ENCODE results near the gene DIS3L2.

DIS3L2 gene

DNA sequence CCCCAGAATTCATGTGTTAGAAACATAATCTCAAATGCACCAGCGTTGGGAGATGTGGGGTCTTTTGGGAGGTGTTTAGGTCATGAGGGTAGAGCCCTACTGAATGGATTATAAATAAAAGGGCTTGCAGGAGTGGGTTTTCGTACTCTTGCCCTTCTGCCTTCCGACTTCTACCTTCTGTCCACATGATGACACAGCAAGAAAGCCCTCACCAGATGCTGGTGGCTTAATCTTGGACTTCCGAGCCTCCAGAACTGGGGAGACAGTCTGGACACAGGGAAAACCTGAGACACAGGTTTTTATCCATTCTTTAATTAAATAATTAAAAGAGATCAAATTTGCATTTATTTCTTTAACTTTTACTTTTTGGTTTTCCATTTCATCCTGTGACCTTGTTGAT is 87.8 kb downstream of the DIS3L2 start:
- no peak for DNase-seq (ENCODE audit: extremely low read depth in 1 of 2, low read depth in 1 of 2)

DNA sequence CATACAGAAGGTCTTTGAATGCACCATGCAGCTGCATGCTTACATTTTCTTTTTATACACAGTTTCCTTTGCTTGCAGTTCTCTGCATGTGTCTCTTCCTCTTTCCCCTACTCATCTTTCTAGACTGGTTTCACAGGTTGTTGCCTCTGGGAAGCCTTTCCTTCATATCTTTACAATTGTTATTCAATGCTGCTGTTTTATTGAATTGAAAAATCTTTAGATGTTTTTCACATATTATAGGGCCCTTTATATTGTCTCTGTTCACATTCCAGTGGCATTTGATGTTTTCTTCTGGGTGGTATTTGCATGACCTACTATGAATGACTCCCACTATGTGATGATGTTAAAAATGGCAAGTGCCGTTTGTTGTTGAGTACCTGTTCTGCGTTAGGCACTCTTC is 91.1 kb downstream of the DIS3L2 start:
- DNase-seq (ENCODE audit: extremely low read depth in 1 of 2, low read depth in 1 of 2), result no peak

DNA sequence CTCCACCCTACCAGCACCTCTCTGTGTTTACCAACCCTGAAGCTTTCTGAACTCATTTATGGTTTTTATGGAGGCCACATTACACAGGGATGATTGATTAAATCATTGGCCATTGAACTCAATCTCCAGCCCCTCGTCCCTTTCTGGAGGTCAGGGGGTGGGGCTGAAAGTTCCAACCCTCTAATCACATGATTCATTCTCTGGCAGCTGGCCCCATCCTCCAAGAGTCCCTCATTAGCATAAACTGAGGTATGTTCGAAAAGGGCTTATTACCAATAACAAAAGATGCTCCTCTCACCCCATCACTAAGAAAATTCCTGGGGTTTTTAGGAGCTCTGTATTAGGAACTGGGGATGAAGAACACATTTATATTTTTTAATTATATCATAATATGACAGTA is 92.3 kb downstream of the DIS3L2 start:
- no peak for DNase-seq (ENCODE audit: extremely low read depth in 1 of 2, low read depth in 1 of 2)

DNA sequence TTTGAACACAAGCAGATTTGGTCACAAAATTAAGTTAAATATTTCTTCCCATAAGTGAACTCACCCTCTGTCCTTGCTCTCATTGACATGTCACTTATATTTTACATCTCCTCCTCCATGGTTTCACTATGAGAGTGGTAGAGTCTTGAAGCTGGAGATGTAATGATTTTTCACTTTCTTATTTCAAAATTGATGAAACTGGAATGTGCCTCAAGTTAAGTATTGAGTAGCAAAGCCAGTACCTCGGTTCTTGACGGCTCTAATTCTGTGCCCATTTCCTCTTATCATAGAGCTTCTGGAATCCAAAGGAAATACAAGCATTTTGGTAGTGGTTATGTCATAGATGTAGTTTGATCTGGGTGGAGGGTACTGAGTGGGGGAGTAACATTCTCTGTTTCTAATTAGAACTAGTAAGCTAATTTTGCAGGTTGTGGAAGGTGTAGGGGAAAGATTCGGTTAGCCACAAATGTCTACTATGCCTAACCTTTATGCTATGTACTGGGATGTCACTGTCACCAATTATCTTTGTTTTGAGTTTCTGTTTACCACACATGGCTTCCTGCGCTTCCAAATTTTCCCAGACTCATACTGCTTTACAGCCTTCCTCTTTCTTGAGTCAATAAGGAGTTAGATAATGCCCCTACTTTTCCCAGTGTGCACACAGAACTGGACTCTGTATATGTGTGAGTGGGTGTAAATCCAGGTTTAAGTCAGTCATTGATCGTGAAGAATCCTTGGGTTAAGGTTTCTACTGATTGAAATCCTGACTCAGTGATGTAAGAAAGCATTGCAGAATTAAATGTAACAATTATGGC is 96.8 kb downstream of the DIS3L2 start:
- no peak for DNase-seq (ENCODE audit: extremely low read depth in 1 of 2, low read depth in 1 of 2)

DNA sequence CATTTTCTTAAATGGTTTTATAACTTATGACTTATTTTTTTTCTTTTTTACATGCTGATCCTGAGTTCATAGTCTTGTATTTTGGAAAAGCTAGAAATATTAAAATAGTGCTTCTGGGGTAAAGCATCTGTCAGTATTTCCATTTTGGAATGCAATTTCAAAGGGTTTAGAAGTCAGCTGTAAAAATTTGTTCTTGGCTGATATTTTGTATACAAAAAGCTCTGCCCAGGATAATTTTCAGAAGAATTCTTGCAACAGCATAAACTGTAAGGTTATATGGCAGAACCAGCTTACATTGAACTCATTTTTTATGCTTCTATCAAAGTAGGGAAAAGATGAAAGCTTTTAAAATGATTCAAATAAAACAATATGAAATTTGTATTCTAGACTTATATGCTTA is 97.4 kb downstream of the DIS3L2 start:
- DNase-seq (ENCODE audit: extremely low read depth in 1 of 2, low read depth in 1 of 2), result no peak

DNA sequence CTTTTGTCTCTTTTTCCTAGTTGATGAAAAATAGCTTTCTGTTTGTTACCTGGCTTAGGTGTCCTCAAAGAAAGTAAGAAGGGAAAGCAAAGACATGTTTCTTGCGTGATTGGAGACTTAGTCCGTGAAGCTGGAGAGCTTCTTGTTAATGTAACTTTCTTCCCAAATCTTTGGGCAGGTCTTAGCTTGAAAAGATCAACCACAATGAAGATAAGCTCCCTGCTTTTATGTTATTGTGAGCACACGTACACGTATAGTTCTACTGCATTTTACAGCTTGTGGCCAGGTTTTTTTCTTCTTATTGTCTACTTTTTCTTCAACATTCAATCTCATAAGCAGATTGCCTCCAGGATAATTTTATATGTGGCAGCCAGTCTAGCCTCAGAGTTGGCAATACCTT is 99.8 kb downstream of the DIS3L2 start:
- no peak for DNase-seq (ENCODE audit: extremely low read depth in 1 of 2, low read depth in 1 of 2)

DNA sequence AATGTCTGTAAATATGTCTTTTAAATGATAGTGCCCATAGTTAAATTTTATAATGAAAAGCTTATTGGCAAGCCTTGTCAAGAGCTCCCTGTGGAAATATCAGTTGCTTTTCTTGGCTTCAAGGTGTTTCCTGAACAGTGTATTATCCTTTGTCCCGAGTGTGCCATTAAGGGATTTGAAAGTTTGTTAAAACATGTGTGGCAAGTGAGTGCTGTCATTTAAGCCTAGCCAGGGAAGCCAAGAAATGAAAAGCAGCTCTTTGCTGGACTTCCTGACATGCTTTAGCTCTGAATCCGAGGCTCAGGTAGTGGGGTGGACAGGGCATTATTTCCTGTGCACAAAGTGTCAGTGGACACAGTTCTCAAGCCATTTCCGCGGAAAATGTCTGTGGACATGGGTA is 111.5 kb downstream of the DIS3L2 start:
- no peak for DNase-seq (ENCODE audit: extremely low read depth in 1 of 2, low read depth in 1 of 2)

DNA sequence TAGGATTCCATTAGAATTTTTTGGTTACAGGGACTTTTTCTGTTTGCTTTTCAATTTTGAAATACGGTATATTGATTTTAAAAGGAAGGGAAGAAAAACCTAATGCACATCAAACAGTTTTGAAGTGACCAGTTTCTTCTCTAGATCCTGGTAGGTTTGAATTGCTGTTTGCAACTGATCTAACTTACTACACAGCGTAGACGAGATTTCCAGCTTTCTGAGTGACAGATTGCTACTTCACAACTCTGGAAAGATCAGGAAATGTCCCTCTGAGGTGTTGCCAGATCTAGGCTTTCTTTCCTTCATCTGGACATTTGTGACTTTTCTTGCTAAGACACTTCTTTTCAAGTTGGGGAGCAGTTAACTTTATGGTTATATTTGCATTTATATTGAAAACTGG is 112.2 kb downstream of the DIS3L2 start:
- DNase-seq (ENCODE audit: extremely low read depth in 1 of 2, low read depth in 1 of 2), result no peak

DNA sequence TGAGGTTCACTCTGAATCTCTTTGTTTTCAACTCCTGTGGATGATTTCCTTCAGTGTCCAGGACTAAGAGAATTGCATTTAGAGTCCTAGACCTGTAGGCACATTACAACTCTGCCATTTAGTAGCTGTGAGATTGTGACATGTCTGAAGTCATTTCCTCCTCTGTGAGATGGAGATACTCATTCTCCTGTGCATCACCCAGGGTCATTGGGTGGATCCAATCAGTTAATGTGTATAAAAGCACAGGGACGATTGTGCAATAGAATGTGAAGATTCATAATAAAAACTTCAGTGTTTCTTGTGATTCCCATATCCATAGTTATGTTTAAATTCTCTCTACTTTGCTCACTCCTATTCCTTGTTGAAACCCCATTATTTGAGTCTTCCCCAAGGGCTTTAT is 113.6 kb downstream of the DIS3L2 start:
- no peak for DNase-seq (ENCODE audit: extremely low read depth in 1 of 2, low read depth in 1 of 2)

DNA sequence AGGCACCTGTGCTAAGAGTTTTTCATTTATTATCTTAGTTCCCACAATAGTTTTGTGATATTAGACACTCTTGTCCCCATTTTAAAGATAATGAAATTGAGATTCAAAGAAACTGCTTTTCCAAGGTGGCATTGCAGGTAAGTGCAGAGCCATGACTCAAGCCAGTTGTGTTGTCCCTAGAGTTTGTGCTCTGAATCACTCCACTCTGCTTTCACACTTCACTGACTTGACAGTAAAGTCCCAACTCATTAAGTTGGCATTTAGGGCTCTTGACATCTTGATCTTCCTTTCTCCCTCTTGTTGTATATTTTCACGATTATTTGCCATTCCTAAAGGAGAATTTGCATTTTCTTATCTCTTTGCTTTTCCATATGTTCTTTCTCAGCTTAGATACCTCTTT is 114.3 kb downstream of the DIS3L2 start:
- DNase-seq (ENCODE audit: extremely low read depth in 1 of 2, low read depth in 1 of 2), result no peak

DNA sequence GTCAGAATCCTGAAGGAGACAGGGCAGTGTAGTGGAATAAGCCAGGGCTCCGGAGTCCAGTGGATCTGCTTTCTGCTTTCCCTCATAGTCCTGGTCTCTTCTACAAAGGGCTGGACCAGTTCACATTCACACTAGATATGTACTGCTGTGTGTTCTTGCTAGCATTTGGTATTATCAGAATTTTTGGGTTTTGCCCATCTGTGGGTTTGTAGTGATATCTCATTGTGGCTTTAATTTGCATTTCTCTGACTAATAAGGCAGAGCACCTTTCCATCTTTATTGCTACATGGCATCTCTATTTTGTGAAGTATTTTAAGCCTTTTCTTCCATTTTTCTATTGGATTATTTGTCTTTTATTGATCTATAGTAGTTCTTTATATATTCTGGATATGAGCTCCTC is 114.8 kb downstream of the DIS3L2 start:
- no peak for DNase-seq (ENCODE audit: extremely low read depth in 1 of 2, low read depth in 1 of 2)

DNA sequence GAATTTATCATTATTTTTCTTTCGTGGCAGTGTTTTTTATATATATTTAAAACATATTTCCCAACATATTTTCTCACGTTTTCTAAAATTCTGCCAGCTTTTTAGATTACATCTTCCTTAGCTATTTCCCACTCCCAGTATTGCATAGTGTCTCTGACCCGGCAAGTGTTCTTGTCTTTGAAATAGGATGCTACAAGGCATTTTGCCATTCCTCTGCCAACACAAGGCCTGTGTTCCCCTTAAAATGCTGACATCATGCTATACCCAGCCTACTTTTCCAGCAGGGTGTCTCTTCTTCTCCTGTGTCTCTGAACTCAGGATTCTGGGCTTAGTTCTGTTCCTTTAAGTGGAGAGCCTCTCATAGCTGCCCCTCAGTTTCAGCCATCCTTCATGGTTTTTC is 115.2 kb downstream of the DIS3L2 start:
- no peak for DNase-seq (ENCODE audit: extremely low read depth in 1 of 2, low read depth in 1 of 2)

DNA sequence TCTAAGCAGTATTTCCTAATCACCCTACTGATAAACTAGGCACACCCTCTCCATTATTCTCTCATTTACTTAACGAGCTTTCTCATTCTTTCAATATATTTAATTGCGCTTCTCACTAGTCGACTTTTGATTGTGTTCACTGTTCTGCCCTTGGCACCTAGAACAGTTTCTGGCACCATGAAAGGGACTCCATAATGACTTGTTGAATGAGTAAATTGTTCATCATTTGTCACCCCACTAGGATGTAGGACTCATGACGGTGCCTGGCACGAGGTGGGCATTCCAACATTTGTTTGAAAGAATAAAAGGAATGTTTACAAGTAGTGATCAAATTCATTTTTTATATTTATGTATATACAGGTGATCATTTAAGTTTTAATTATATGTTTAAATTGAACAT is 123.7 kb downstream of the DIS3L2 start:
- DNase-seq (ENCODE audit: extremely low read depth in 1 of 2, low read depth in 1 of 2), result no peak

DNA sequence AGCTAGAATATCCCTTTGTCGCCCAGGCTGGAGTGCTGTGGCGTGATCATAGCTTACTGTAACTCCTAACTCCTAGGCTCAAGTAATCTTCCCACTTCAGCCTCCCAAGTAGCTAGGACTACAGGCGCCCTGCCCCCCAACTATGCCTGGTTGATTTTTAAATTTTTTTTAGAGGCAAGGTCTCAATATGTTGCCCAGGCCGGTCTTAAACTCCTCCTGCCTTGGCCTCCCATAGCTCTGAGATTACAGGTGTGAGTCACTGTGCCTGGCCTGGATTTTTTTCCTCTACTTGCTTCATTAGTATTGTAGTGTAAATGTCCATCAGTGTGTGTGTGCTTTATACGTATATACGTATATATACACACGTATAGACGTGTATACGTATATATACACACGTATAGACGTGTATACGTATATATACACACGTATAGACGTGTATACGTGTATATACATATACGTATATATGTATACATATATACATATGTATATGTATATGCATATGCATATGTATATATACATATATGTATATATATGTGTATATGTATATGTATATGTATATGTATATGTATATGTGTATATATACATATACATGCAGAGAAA is 124.4 kb downstream of the DIS3L2 start:
- no peak for DNase-seq (ENCODE audit: extremely low read depth in 1 of 2, low read depth in 1 of 2)

DNA sequence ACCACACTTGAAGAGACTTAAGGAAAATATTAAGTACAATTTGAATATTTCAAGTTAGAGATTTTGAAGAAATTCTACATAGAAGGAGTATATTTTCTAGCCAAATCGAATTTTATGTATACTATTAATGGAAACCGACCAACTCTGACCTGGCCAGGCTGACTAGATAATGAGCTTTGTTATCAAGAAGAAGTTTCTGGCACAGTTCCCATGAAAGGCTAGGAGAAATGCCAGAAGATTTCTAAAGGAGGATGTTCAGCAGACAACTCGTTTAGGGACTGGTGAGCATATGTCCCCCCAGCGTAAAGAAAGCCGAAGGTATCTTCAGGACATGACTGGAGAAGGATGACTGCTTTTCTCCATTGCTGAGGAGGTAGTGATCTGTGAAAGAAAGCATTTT is 127.3 kb downstream of the DIS3L2 start:
- no peak for DNase-seq (ENCODE audit: extremely low read depth in 1 of 2, low read depth in 1 of 2)

DNA sequence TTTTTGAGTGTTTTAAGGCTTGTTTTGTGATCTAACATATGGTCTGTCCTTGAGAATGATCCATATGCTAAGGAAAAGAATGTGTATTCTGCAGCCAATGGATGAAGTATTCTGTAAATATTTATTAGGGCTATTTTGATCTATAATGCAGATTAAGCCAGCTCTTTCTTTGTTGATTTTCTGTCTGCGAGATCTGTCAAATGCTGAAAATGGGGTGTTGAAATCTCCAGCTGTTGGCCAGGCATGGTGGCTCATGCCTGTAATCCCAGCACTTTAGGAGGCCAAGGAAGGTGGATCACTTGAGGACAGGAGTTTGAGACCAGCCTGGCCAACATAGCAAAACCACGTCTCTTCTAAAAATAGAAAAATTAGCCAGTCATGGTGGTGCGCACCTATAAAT is 132.7 kb downstream of the DIS3L2 start:
- DNase-seq (ENCODE audit: extremely low read depth in 1 of 2, low read depth in 1 of 2), result no peak

DNA sequence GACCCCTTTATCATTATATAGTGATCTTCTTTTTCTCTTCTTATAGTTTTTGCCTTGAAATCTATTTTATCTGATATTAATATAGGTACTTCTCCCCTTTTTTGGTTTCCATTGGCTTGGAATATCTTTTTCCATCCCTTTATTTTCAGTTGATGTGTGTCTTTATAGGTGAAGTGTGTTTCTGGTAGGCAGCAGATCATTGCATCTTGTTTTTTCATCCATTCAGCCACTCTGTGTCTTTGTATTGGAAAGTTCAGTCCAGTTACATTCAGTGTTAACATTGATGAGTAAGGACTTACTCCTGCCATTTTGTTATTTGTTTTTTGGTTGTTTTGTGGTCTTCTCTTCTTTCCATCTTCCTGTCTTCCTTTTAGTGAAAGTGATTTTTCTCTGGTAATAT is 133.4 kb downstream of the DIS3L2 start:
- DNase-seq (ENCODE audit: extremely low read depth in 1 of 2, low read depth in 1 of 2), result no peak

DNA sequence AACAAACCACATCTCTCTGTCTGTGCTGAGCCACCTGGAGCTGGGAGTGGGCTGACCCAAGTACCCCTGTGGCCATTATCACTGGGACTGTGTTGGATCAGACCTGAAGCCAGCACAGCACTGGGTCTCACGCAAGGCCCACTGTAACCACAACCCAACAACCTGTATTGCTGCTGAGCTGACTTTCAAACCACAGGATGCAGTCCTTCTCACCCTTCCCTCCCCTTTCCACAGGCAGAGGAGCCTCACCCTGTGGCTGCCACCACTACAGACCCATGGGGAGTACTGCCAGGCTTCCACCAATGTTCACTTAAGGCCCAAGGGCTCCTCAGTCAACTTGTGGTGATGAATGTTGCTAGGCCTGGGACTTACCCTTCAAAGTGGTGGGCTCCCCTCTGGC is 135.7 kb downstream of the DIS3L2 start:
- no peak for DNase-seq (ENCODE audit: extremely low read depth in 1 of 2, low read depth in 1 of 2)

DNA sequence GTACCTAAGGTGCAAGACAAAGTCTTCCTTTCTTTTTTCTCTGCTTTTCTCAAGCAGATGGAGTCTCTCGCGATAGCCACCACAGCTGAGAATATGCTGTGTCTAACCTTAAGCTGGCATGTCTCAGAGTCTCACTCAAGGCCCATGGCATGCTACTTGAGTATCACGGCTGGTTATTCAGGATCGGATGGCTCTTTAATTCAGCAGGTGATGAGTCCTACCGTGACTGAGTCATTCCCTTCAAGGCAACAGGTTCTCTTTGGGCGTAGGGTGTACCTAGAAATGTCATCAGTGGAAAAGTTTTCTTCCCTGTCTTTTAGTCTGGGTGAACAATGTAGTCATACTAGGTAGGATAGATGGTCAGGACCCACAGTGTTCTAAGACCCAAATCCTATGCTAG is 136.2 kb downstream of the DIS3L2 start:
- no peak for DNase-seq (ENCODE audit: extremely low read depth in 1 of 2, low read depth in 1 of 2)

DNA sequence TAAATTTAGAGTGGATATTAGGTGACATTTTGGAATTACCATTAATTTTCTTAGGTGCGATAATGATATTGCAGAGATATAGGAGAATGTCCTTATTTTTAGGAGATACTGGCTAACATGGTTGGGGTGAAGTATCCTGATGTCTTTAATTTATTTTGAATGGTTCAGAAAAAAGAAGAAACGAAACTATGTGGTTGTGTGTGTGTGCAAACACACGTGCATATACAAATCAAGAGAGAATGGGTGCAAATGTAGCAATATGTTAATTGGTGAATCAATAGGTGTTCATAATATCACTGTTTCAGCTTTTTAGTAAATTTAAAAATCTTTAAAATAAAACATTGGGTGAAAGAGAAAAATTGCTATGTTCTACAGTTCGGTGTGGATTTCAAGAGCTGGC is 140.9 kb downstream of the DIS3L2 start:
- DNase-seq (ENCODE audit: extremely low read depth in 1 of 2, low read depth in 1 of 2), result no peak

DNA sequence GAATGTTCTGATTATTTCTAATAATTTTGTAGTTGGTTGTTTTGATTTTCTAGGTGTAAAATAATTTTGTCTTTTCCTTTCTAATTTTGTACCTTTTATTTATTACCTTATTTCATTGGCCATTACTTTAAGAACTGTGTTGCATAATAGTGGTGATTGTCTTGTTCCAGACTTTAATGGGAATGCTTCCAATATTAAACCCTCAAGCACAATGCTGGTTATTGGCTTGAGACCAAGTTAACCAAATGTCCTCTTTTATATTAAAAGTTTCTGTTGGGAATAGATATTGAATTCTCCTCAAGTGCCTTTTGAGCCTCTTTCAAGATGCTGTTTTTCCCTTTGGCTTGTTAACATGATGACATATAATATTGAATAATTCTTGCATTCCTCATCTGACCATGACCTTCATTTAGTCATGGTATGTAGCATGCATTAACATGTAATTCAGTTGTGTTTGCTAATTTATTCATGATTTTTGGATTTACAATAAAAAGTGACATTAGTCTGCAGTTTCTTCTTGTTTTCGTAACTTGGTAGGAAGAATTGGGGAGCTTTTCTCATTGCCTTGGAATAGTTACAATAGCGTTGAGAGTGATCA is 141.7 kb downstream of the DIS3L2 start:
- no peak for DNase-seq (ENCODE audit: extremely low read depth in 1 of 2, low read depth in 1 of 2)

DNA sequence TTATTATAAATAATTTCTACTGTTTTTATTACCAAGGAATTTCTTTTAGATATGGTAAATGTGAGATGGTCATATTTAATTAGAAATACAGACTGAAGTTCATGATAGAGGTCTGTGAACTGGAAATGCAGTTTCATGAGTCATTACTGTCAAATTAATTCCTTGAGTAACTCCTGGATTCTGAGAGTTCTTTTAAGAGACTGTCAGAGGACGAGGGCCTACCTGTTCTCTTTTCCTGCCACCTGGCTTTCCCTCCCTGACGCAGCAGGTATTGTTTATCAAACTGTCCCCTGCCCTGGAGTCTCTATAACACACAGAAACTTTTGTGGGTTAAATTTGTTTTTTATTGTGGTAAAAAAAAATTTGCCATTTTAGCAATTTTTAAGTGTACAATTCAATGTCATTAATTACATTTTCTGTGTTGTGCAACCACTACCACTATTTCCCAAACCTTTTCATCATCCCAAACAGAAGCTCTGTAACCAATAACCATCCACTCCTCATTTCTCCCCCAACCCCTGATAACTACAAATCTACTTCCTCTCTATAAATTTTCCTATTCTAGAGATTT is 142.6 kb downstream of the DIS3L2 start:
- DNase-seq (ENCODE audit: extremely low read depth in 1 of 2, low read depth in 1 of 2), result no peak
